GM18526 (cell line): ENCODE data around the gene PHOSPHO2.

Source experiments
- POLR2A ChIP-seq: IDR thresholded peaks from 3 replicates; pipeline ENCODE4 v1.6.1; 2011; ENCODE audit not compliant: insufficient read length; ENCODE audit errors: extremely low read depth

PHOSPHO2 gene

GRCh38 chr2:169732583-169733358 is 38.5 kb downstream of the PHOSPHO2 start:
- no peak for TF ChIP-seq POLR2A

- TF ChIP-seq POLR2A, result no peak
Observed at GRCh38 chr2:169734169-169734847, 40.0 kb downstream of the PHOSPHO2 start.

GRCh38 chr2:169735623-169736022 is 41.4 kb downstream of the PHOSPHO2 start:
- no peak for TF ChIP-seq POLR2A

GRCh38 chr2:169736902-169737301 is 42.6 kb downstream of the PHOSPHO2 start:
- TF ChIP-seq POLR2A, result no peak

GRCh38 chr2:169738566-169739229 is 44.4 kb downstream of the PHOSPHO2 start:
- TF ChIP-seq POLR2A, result no peak

- TF ChIP-seq POLR2A, result no peak
Observed at GRCh38 chr2:169739351-169739750, 45.1 kb downstream of the PHOSPHO2 start.

GRCh38 chr2:169743549-169743948 is 49.3 kb downstream of the PHOSPHO2 start:
- TF ChIP-seq POLR2A, result no peak

- TF ChIP-seq POLR2A, result no peak
Observed at GRCh38 chr2:169746240-169746639, 52.0 kb downstream of the PHOSPHO2 start.

GRCh38 chr2:169748319-169748718 is 54.0 kb downstream of the PHOSPHO2 start:
- TF ChIP-seq POLR2A, result no peak
